BJ (cell line): ENCODE data around the gene GRIK2. TPM values are rescaled to one million over a fixed set of nuclear protein-coding genes. Genes with fewer than 3 reads are reported as not detected.
"Not testable (repeated sequence)": the region's sequence is repeated elsewhere in the genome, so short reads cannot be mapped to it uniquely, and the experiment has no call there.

ENCODE experiments used
- CTCF ChIA-PET: fragments of 350-600 bp; formaldehyde crosslinking; extraction: SDS; loops from one replicate; lab custom pipeline; 2021; ENCODE audit warnings: antibody characterized with exemption, inconsistent platforms; lab: Yijun Ruan, JAX
- POLR2A ChIA-PET: fragments of 300-600 bp; sonication (Branson Sonifier 250); formaldehyde crosslinking; extraction: SDS; loops from one replicate; lab custom pipeline; 2021; ENCODE audit warnings: antibody characterized with exemption; lab: Charles Lee
- DNase-seq: peaks from one replicate; pipeline ENCODE4 v3.0.0-alpha.2; 2011; ENCODE audit warnings: low read depth
- H3K27me3 ChIP-seq: 2 replicates; pipeline ENCODE4 v1.6.0; 2011; ENCODE audit warnings: low read length; ENCODE audit not compliant: control insufficient read depth, insufficient read depth
- H3K36me3 ChIP-seq: 2 replicates; pipeline ENCODE4 v1.5.1; 2011; ENCODE audit warnings: low read length; ENCODE audit not compliant: control insufficient read depth, insufficient read depth
- H3K4me3 ChIP-seq: 2 replicates; pipeline ENCODE4 v1.5.1; 2011; ENCODE audit warnings: low read depth, mild to moderate bottlenecking, control low read depth, low read length
- polyA plus RNA-seq: library from polyadenylated mRNA; depleted of rRNA; stranded (reverse); fragments of >200 nt; gene quantifications from 2 replicates; pipeline ENCODE4 v1.2.3, GENCODE V29; 2011
- TF ChIP-seq, protein P1 (sequence below): IDR thresholded peaks from 2 replicates; pipeline ENCODE4 v1.5.1; 2011; ENCODE audit warnings: low read depth, mild to moderate bottlenecking, control low read depth, inconsistent platforms, low read length, moderate library complexity; ENCODE audit not compliant: insufficient read depth

Gene GRIK2
- polyA plus RNA-seq, 1 experiment: 23.0 TPM

- no peaks in the 10 kb centered on the region for H3K36me3 ChIP-seq
- TF ChIP-seq, protein P1, sequence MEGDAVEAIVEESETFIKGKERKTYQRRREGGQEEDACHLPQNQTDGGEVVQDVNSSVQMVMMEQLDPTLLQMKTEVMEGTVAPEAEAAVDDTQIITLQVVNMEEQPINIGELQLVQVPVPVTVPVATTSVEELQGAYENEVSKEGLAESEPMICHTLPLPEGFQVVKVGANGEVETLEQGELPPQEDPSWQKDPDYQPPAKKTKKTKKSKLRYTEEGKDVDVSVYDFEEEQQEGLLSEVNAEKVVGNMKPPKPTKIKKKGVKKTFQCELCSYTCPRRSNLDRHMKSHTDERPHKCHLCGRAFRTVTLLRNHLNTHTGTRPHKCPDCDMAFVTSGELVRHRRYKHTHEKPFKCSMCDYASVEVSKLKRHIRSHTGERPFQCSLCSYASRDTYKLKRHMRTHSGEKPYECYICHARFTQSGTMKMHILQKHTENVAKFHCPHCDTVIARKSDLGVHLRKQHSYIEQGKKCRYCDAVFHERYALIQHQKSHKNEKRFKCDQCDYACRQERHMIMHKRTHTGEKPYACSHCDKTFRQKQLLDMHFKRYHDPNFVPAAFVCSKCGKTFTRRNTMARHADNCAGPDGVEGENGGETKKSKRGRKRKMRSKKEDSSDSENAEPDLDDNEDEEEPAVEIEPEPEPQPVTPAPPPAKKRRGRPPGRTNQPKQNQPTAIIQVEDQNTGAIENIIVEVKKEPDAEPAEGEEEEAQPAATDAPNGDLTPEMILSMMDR: no peak
- ChIA-PET CTCF (no interaction called here), POLR2A (no interaction called here)
- DNase-seq: no peak
- H3K27me3 ChIP-seq: no peaks in the 10 kb centered on the region
- H3K4me3 ChIP-seq: no peak overlapping the region
Observed at GRCh38 chr6:102085257-102085656, 691.7 kb downstream of the GRIK2 start.

DNA sequence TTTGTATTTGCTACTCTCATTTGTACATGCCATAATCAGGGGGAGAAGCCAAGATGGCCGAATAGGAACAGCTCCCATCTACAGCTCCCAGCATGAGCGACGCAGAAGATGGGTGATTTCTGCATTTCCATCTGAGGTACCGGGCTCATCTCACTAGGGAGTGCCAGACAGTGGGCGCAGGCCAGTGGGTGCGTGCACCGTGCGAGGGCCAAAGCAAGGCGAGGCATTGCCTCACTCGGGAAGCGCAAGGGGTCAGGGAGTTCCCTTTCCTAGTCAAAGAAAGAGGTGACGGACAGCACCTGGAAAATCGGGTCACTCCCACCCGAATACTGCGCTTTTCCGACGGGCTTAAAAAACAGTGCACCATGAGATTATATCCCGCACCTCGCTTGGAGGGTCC lies 694.7 kb downstream of the GRIK2 start:
- H3K27me3 ChIP-seq, POLR2A ChIA-PET, DNase-seq, H3K4me3 ChIP-seq, CTCF ChIA-PET, H3K36me3 ChIP-seq: not testable (repeated sequence)

DNA sequence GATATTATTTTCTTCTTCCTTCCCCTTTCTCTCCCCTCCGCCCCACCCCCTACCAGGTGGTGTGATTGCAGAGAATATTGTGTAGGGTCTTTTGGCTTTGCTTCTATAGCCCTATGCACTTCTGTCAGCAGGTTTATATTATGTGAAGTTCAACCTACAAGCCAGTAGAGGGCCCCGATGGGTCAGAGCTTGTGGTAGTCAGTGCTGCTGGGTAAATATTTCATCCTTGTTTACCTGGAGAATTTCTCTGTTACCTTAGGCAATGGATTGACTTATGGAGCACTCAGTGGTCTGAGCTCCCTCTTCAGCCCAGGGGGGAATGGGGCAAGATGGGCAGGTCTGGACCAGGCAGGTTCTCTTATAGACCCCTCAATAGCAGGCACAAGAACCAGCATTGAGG lies 720.9 kb downstream of the GRIK2 start:
- ChIA-PET POLR2A (no interaction called here), CTCF (no interaction called here)
- H3K36me3 ChIP-seq: no peaks in the 10 kb centered on the region
- no peak for DNase-seq
- no peak overlapping the region for H3K4me3 ChIP-seq
- H3K27me3 ChIP-seq: no peaks in the 10 kb centered on the region
- TF ChIP-seq, protein P1: no peak

DNA sequence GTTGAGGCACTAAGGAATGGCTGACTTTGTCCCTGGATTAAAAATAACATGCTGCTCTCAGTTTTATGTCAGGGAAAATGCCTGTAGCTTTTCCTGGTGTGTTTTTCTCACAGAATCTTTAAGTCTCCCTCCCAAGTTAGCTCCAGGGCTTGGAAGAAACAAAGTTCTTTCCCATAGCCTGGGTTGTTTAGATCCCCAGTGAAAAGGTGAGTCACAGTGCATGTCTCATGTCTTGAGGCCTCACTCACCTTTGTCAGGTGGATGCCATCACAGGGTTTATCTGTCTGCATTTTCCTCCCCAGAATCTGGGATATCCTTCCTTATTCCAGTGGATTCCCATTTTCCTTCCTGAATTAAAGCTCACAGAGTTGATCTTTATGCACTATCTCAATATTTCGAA lies 722.4 kb downstream of the GRIK2 start:
- CTCF ChIA-PET: interaction anchor here (0.5 kb wide), 1 partner anchor 279 kb away, joined by 3 read pairs; no protein-coding TSS in a partner anchor
- no peak for DNase-seq
- POLR2A ChIA-PET: no interaction called here

DNA sequence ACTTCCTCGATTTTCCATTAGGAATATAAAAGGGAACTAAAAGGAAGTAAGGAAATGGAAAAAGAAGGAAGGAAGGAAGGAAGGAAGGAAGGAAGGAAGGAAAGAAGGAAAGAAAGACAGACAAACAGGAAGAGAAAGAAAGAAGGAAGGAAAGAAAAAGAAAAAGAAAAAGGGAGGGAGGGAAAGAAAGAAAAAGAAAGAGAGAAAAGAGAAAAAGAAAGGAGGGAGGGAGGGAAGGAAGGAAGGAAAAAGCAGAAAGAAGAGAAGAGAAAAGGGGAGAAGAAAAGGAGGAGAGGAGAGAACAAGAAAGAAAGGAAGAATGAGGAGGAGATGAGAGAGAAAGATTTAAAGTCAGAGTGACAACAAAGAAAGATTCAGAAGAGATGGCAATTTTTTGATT lies 724.5 kb downstream of the GRIK2 start:
- CTCF ChIA-PET: no interaction called here
- DNase-seq: no peak
- TF ChIP-seq, protein P1: no peak
- Histone ChIP-seq H3K4me3 (no peak overlapping the region), H3K36me3 (no peaks in the 10 kb centered on the region), H3K27me3 (no peaks in the 10 kb centered on the region)
- POLR2A ChIA-PET: no interaction called here

More for the DNA sequence above, 722.4 kb downstream of the GRIK2 start:
- Histone ChIP-seq H3K36me3 (no peaks in the 10 kb centered on the region), H3K4me3 (no peak overlapping the region), H3K27me3 (no peaks in the 10 kb centered on the region)
- TF ChIP-seq, protein P1: no peak
